ENCODE results near the gene IL4R. TPM values are rescaled to one million over a fixed set of nuclear protein-coding genes. Genes with fewer than 3 reads are reported as not detected.

Gene IL4R
- total and polyA plus RNA-seq, 3 donors from 2014 or later = 41.4 to 70.7 (median 68.6) TPM

GRCh38 chr16:27284865-27285675 lies 28.7 kb upstream of the IL4R start:
- intact Hi-C loops (cut with DNase I; ENCODE audit: low total_unique reads) = no loop called here
- 91% methylated on average over 7 of the region's 7 CpGs for WGBS, 2 donors
- Histone ChIP-seq H3K4me1 (peaks cover 3% of the 10 kb centered on the region), H3K27me3 (no peaks in the 10 kb centered on the region), H3K9me3 (no peaks in the 10 kb centered on the region), H3K27ac (no peak overlapping the region), H3K36me3 (ENCODE audit: low read depth, missing control alignments) (no peaks in the 10 kb centered on the region), H3K4me3 (no peak overlapping the region)
- DNase-seq = no peak
- no peak for TF ChIP-seq CTCF (IDR thresholded peaks at IDR 0.05)
- no peak for TF ChIP-seq POLR2A (IDR thresholded peaks at IDR 0.05)

GRCh38 chr16:27285676-27286196 lies 28.0 kb upstream of the IL4R start:
- TF ChIP-seq CTCF (IDR thresholded peaks at IDR 0.05) (no peak), POLR2A (IDR thresholded peaks at IDR 0.05) (no peak)
- Histone ChIP-seq H3K9me3 (no peaks in the 10 kb centered on the region), H3K4me1 (peaks cover 3% of the 10 kb centered on the region), H3K4me3 (no peak overlapping the region), H3K27ac (no peak overlapping the region), H3K27me3 (no peaks in the 10 kb centered on the region), H3K36me3 (ENCODE audit: low read depth, missing control alignments) (no peaks in the 10 kb centered on the region)
- intact Hi-C loops (cut with DNase I; ENCODE audit: low total_unique reads) = no loop called here
- DNase-seq = peak; percentile 35
- 62 to 66% methylated on average over 6 of the region's 6 CpGs for WGBS, 2 donors

GRCh38 chr16:27286451-27286850 lies 27.3 kb upstream of the IL4R start:
- no peak for DNase-seq
- H3K9me3 ChIP-seq = no peaks in the 10 kb centered on the region
- 44 to 50% methylated on average over 4 of the region's 4 CpGs for WGBS, 2 donors
- no peak overlapping the region for H3K4me3 ChIP-seq
- H3K4me1 ChIP-seq = peaks cover 3% of the 10 kb centered on the region
- no peaks in the 10 kb centered on the region for H3K36me3 ChIP-seq (ENCODE audit: low read depth, missing control alignments)
- no peak for TF ChIP-seq POLR2A (IDR thresholded peaks at IDR 0.05)
- no peak for TF ChIP-seq CTCF (IDR thresholded peaks at IDR 0.05)
- no peak overlapping the region for H3K27ac ChIP-seq
- H3K27me3 ChIP-seq = no peaks in the 10 kb centered on the region
- intact Hi-C loops (cut with DNase I; ENCODE audit: low total_unique reads) = no loop called here

- Histone ChIP-seq H3K9me3 (no peaks in the 10 kb centered on the region), H3K4me1 (peaks cover 3% of the 10 kb centered on the region), H3K36me3 (ENCODE audit: low read depth, missing control alignments) (no peaks in the 10 kb centered on the region), H3K4me3 (no peak overlapping the region), H3K27me3 (no peaks in the 10 kb centered on the region), H3K27ac (no peak overlapping the region)
- TF ChIP-seq CTCF (IDR thresholded peaks at IDR 0.05) (no peak), POLR2A (IDR thresholded peaks at IDR 0.05) (no peak)
- intact Hi-C loops (cut with DNase I; ENCODE audit: low total_unique reads) = no loop called here
- 92 to 96% methylated on average over 8 of the region's 8 CpGs for WGBS, 2 donors
- no peak for DNase-seq
These were observed 26.5 kb upstream of the IL4R start for GRCh38 chr16:27287051-27287811.

All from testis (tissue), 3 donors.